Bone marrow (tissue), 2 donors: Measurements from ENCODE around the gene SLC25A22.

ENCODE experiments used
- DNase-seq, 2 donors: peaks; one replicate each; lab custom pipeline; 2025; lab: John Stamatoyannopoulos, UW

Gene SLC25A22

GRCh38 chr11:833849-834311 is 35.8 kb upstream of the SLC25A22 start:
- no peak for DNase-seq

DNA sequence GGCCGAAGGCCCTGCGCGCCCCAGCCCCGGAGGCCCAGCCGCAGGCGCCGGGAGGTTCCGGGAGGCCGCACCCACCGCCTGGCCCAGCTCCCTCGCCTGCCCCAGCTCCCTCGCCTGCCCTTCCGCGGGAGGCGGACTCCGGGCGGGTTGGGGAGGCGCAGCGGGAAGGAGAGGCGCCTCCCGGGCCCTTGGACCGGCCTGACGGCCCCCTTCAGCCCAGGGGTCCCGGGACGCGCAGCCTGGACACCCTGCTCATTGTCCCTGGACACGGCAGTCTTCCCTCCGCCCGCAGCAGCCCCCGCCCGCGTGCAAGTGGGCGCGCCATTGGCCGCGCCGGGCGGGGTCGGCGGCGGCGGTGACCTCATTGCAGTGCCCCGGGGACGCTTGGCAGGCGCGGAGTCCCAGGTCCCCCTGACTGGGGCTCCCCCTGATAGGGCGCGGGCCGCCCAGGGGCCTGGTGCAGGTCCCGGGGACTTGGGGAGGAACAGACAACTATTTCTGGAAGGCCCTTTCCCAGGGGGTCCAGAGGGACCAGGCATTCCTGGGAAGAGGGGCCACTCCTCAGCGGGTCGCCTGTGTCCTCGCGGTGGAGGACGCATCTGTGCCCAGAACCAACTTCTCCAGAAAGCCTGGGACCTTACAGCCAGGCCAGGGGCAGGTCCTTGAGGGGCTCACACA is 35.2 kb upstream of the SLC25A22 start:
- peak in 1 of 2 donors; percentile 62 for DNase-seq

- DNase-seq = peak in 1 of 2 donors; percentile 62
Observed at GRCh38 chr11:832529-833113, 34.5 kb upstream of the SLC25A22 start, which contains the start of gene CD151. CD151 (plus strand) TSS chr11:832952; CDS start chr11:836070, 3,118 bp downstream.

GRCh38 chr11:831961-832528 is 34.0 kb upstream of the SLC25A22 start:
- no peak for DNase-seq

DNA sequence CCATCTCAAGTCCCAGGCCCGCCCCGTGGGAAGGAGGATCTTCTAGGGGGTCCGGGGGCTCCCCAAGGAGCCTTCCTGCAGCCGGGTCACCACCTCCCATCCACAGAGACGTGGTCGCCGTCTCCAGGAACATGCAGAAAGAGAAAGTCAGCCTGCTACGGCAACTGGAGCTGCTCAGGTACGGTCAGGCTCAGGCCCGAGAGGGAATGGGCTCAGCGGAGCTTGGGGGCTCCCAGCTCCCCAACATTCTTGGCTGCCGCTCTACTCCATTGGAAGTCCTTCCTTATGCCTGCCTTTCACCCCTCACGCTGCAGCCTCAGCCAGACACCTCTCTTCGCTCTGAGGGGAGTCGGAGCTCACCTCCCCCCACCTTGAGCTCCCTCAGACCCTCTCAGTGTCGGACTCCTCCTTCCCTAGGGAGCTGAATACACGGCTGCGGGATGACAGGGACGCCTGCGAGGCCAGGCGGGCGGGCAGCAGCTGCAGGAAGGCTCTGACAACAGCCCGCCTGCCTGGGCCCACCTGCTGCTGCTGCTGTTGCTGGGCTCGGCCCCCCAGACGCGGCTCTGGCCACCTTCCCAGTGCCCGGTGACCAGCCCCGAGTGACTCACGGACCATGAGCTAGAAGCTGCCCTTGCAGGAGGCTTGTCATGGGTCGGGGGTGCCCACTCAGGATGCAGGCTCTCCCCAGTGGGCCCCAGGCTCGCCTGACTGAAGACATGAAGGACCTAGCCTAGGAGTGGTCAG is 33.2 kb upstream of the SLC25A22 start:
- DNase-seq = no peak

DNA sequence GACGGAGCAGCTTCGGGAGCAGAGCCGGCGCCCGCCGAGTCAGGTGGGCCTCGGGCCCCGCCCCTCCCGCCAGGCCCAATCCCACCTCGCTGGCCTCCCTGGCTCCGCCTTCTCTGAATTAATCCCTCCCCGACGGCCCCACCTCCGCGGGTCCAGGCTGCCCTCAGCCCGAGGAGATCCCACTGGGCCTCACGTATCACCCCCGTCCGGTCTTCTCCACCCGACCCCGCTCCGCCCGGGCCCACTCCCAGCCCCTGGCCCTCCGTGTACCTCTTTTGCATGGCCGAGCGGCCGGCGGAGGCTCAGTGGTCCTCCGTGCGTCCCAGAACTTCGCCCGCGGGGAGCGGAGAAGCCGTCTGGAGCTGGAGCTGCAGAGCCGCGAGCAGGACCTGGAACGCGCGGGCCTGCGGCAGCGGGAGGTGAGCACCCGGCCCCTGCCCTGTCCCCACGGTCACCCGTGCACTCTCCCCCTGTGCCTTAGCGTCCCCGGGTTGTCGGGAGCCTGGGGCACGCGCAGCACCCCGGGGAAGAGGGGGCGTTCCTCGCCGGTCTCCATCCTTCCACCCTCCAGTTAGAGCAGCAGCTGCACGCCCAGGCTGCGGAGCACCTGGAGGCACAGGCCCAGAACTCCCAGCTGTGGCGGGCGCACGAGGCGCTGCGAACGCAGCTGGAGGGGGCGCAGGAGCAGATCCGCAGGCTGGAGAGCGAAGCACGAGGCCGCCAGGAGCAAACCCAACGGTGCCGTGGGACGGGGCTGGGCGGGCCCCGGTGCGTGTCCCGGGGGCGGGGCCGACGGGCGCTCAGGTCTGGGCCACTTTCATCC is 32.4 kb upstream of the SLC25A22 start:
- DNase-seq = no peak

GRCh38 chr11:829847-830294 is 31.8 kb upstream of the SLC25A22 start:
- no peak for DNase-seq

GRCh38 chr11:829176-829846 is 31.2 kb upstream of the SLC25A22 start:
- DNase-seq = no peak

GRCh38 chr11:828506-829175 is 30.6 kb upstream of the SLC25A22 start:
- DNase-seq = no peak

- DNase-seq = no peak
Observed at GRCh38 chr11:827897-828192, 29.8 kb upstream of the SLC25A22 start, which contains the start of gene CRACR2B. CRACR2B (plus strand) TSS chr11:827919; CDS start chr11:828608, 689 bp downstream.

DNA sequence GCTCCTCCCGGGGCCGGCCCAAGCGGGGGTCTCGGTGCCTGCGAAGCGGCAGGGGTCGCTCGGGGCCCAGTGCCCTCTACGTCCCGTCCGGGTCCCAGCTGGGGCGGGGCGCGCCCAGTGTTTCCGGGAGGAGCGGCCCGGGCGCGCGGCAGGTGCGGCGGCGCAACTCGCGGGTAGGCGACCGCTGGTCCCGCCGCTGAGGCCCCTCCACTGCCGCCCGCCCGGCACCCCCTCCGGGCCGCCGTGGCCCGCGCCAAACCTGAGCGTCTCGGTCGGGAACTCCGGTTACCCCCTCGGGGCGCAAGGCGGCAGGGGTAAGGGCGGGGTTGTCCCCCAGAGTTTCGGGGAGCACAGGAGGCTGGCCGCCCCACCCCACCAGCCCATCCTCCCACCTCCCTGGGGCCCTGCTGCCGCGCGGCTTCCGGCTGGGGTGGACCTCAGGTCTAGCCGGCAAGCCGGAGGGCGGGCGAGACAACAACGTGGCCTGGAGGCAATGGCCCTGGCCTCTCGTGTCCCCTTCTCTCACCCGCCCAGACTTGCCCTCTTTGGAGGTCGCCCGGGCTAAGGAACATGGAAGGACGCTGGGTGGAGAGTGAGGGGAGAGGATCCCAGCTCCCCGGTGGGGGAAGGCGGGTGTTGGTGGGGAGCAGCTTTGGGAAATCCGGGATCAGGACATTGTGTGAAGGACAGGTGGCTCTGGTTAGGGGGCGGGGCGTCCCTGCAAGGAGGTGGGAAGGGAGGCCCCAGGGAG is 29.2 kb upstream of the SLC25A22 start:
- DNase-seq = no peak

DNA sequence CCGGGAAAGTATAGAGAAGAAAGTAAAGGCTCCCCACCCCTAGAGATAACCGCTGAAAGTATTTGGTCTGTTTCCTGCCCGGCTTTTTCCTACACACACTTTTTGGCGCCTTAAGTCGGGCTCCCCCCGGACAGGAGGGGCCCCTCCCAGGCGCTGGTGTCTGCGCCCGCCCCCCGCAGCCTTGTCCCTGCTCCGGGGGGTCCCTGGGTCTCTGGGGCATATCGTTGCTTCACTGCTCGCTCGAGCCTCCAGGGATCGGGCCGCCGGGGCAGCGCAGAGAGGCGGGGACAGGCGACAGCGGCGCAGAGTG is 28.7 kb upstream of the SLC25A22 start:
- DNase-seq = no peak

- DNase-seq = no peak
Observed at GRCh38 chr11:826227-826621, 28.1 kb upstream of the SLC25A22 start.

- no peak for DNase-seq
Observed at GRCh38 chr11:825366-826226, 27.5 kb upstream of the SLC25A22 start.

DNA sequence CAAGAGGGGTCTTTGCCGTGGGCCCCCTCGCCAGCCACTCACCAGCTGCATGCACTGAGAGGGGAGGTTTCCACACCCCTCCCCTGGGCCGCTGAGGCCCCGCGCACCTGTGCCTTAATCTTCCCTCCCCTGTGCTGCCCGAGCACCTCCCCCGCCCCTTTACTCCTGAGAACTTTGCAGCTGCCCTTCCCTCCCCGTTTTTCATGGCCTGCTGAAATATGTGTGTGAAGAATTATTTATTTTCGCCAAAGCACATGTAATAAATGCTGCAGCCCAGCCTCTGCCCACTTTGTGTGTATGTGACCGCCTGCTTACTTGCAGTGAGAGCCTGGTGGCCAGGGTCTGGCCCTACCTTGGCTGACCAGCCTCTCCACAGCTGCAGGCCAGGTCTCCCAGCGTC is 26.9 kb upstream of the SLC25A22 start:
- DNase-seq = no peak

DNA sequence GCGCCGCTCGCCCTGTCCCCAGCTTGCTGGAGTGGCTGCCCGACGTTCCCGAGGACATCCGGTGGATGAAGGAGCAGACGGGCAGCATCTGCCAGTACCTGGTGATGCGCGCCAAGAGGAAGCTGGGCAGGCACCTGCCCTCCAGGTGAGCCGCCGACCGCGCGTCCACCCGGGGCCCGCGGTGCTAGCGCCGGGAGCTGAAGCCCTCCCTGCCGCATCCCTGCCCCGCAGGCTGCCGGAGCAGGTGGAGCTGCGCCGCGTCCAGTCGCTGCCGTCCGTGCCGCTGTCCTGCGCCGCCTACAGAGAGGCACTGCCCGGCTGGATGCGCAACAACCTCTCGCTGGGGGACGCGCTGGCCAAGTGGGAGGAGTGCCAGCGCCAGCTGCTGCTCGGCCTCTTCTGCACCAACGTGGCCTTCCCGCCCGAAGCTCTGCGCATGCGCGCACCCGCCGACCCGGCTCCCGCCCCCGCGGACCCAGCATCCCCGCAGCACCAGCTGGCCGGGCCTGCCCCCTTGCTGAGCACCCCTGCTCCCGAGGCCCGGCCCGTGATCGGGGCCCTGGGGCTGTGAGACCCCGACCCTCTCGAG is 26.3 kb upstream of the SLC25A22 start:
- no peak for DNase-seq

- DNase-seq = no peak
Observed at GRCh38 chr11:823441-824291, 25.6 kb upstream of the SLC25A22 start.
